ENCODE results near the gene TEX53.

TEX53 gene

GRCh38 chr9:114616684-114617520 is 40.7 kb downstream of the TEX53 start:
- Histone ChIP-seq H3K4me2 (ENCODE audit: low read length) (peak overlapping the region; percentile 65), H3K27me3 (ENCODE audit: low read depth, low read length) (no peaks in the 10 kb centered on the region), H3K9me3 (ENCODE audit: insufficient read depth, low read length) (peaks cover 3% of the 10 kb centered on the region; the same call in 1 of the 2 replicates), H3K4me3 (ENCODE audit: low read length) (peak overlapping the region; percentile 28; the same call in 1 of the 2 replicates), H3K79me2 (ENCODE audit: low read length) (peaks cover 99% of the 10 kb centered on the region), H3K9ac (ENCODE audit: low read length) (peak overlapping the region; percentile 52; the same call in 1 of the 2 replicates), H2AFZ (ENCODE audit: low read depth, low read length) (no peak overlapping the region), H3K36me3 (replicated peaks; ENCODE audit: low read depth, low read length) (peaks cover 62% of the 10 kb centered on the region), H3K4me1 (ENCODE audit: low read length) (peaks cover 55% of the 10 kb centered on the region), H3K27ac (ENCODE audit: low read length) (peak overlapping the region; percentile 89), H4K20me1 (ENCODE audit: insufficient read depth, low read length) (peaks cover 3% of the 10 kb centered on the region; the same call in 1 of the 2 replicates)
- no peak for TF ChIP-seq EZH2phosphoT487 (IDR thresholded peaks at IDR 0.05; ENCODE audit: low read depth)
- TF ChIP-seq, protein P1, sequence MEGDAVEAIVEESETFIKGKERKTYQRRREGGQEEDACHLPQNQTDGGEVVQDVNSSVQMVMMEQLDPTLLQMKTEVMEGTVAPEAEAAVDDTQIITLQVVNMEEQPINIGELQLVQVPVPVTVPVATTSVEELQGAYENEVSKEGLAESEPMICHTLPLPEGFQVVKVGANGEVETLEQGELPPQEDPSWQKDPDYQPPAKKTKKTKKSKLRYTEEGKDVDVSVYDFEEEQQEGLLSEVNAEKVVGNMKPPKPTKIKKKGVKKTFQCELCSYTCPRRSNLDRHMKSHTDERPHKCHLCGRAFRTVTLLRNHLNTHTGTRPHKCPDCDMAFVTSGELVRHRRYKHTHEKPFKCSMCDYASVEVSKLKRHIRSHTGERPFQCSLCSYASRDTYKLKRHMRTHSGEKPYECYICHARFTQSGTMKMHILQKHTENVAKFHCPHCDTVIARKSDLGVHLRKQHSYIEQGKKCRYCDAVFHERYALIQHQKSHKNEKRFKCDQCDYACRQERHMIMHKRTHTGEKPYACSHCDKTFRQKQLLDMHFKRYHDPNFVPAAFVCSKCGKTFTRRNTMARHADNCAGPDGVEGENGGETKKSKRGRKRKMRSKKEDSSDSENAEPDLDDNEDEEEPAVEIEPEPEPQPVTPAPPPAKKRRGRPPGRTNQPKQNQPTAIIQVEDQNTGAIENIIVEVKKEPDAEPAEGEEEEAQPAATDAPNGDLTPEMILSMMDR (IDR thresholded peaks at IDR 0.05; ENCODE audit: low read depth, low read length): no peak

DNA sequence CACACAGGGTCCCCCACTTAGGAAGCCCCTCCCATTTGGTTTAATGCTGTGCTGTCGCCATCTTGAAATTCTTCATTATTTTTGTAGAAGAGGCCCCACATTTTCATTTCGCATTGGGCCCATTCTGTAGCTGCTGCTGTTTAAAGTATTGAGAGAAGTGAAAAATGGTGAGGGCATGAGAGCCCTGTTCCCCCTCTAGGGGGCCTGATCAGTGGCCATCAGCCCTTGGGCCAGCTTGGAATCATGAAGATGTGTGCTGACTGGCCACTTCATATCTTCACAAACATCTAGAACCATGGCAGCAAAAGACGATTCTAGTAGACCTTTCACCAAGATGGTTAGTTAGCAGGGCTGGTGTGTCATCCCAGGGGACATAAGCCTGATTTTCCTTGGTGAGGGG is 43.2 kb downstream of the TEX53 start:
- H3K4me3 ChIP-seq (ENCODE audit: low read length): no peak overlapping the region
- no peak overlapping the region for H2AFZ ChIP-seq (ENCODE audit: low read depth, low read length)
- no peaks in the 10 kb centered on the region for H3K27me3 ChIP-seq (ENCODE audit: low read depth, low read length)
- no peak overlapping the region for H3K9ac ChIP-seq (ENCODE audit: low read length)
- peaks cover 3% of the 10 kb centered on the region; the same call in 1 of the 2 replicates for H3K9me3 ChIP-seq (ENCODE audit: insufficient read depth, low read length)
- TF ChIP-seq, protein P1 (IDR thresholded peaks at IDR 0.05; ENCODE audit: low read depth, low read length): no peak
- no peak for TF ChIP-seq EZH2phosphoT487 (IDR thresholded peaks at IDR 0.05; ENCODE audit: low read depth)
- peak overlapping the region; percentile 84; the same call in 1 of the 2 replicates for H3K4me2 ChIP-seq (ENCODE audit: low read length)
- H3K36me3 ChIP-seq (replicated peaks; ENCODE audit: low read depth, low read length): peaks cover 44% of the 10 kb centered on the region
- peak overlapping the region; percentile 98; the same call in 1 of the 2 replicates for H3K27ac ChIP-seq (ENCODE audit: low read length)
- H4K20me1 ChIP-seq (ENCODE audit: insufficient read depth, low read length): no peaks in the 10 kb centered on the region
- H3K79me2 ChIP-seq (ENCODE audit: low read length): peaks cover 99% of the 10 kb centered on the region
- peaks cover 64% of the 10 kb centered on the region for H3K4me1 ChIP-seq (ENCODE audit: low read length)

GRCh38 chr9:114613919-114614318 is 43.7 kb downstream of the TEX53 start:
- H3K4me1 ChIP-seq (ENCODE audit: low read length): peaks cover 64% of the 10 kb centered on the region
- peak overlapping the region; percentile 98 for H3K27ac ChIP-seq (ENCODE audit: low read length)
- H2AFZ ChIP-seq (ENCODE audit: low read depth, low read length): no peak overlapping the region
- peak overlapping the region; percentile 84 for H3K4me2 ChIP-seq (ENCODE audit: low read length)
- TF ChIP-seq, protein P1 (IDR thresholded peaks at IDR 0.05; ENCODE audit: low read depth, low read length): no peak
- TF ChIP-seq EZH2phosphoT487 (IDR thresholded peaks at IDR 0.05; ENCODE audit: low read depth): no peak
- no peaks in the 10 kb centered on the region for H3K27me3 ChIP-seq (ENCODE audit: low read depth, low read length)
- H4K20me1 ChIP-seq (ENCODE audit: insufficient read depth, low read length): no peaks in the 10 kb centered on the region
- H3K9me3 ChIP-seq (ENCODE audit: insufficient read depth, low read length): peaks cover 3% of the 10 kb centered on the region; the same call in 1 of the 2 replicates
- H3K36me3 ChIP-seq (replicated peaks; ENCODE audit: low read depth, low read length): peaks cover 42% of the 10 kb centered on the region
- peak overlapping the region; percentile 85; the same call in 1 of the 2 replicates for H3K4me3 ChIP-seq (ENCODE audit: low read length)
- peaks cover 97% of the 10 kb centered on the region for H3K79me2 ChIP-seq (ENCODE audit: low read length)
- peak overlapping the region; percentile 97; the same call in 1 of the 2 replicates for H3K9ac ChIP-seq (ENCODE audit: low read length)

DNA sequence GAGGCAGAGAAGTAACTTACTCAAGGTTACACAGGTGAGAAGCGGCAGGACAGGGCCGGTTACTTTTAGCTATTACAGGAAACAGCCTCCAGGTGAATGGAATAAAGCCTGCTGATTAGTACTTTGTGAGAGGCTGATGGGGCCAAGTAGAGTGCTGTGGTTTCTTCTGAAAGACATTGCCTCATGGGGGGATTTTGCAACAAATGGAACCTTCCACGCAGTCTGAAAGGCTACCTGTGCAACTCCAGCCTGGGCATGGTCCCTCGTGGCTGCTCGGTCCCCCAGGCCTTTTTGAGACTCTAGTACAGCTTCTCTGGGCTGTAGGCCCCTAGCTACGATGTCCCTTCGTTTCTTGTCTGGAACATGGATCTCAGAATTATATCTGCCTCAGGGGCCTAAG is 44.5 kb downstream of the TEX53 start:
- Histone ChIP-seq H3K4me1 (ENCODE audit: low read length) (peaks cover 65% of the 10 kb centered on the region), H3K4me2 (ENCODE audit: low read length) (peak overlapping the region; percentile 84), H3K4me3 (ENCODE audit: low read length) (peak overlapping the region; percentile 85), H3K27me3 (ENCODE audit: low read depth, low read length) (no peaks in the 10 kb centered on the region), H4K20me1 (ENCODE audit: insufficient read depth, low read length) (no peaks in the 10 kb centered on the region), H3K27ac (ENCODE audit: low read length) (peak overlapping the region; percentile 98), H3K36me3 (replicated peaks; ENCODE audit: low read depth, low read length) (peaks cover 37% of the 10 kb centered on the region), H3K9ac (ENCODE audit: low read length) (peak overlapping the region; percentile 97), H2AFZ (ENCODE audit: low read depth, low read length) (no peak overlapping the region), H3K9me3 (ENCODE audit: insufficient read depth, low read length) (peaks cover 3% of the 10 kb centered on the region; the same call in 1 of the 2 replicates), H3K79me2 (ENCODE audit: low read length) (peaks cover 92% of the 10 kb centered on the region)
- no peak for TF ChIP-seq EZH2phosphoT487 (IDR thresholded peaks at IDR 0.05; ENCODE audit: low read depth)
- TF ChIP-seq, protein P1 (IDR thresholded peaks at IDR 0.05; ENCODE audit: low read depth, low read length): no peak

Data from OCI-LY3 (cell line).